ACHN (cell line): ENCODE results near the gene PERCC1.

Experiments
- DNase-seq: peaks from one replicate; pipeline ENCODE4 v3.0.0-alpha.2; 2015
- in situ Hi-C: cut with HindIII; loops from 2 replicates; pipeline ENCODE4 v1.10.0; 2017; ENCODE audit warnings: low sequenced_read_pairs, low pct_ligation_motif_present, low pct_unique_long_range_greater_than_20kb

PERCC1 gene

GRCh38 chr16:1430759-1431496 lies at the start of gene PERCC1:
PERCC1 (plus strand) TSS chr16:1431078; CDS start chr16:1432594, 1,516 bp downstream.
- no peak for DNase-seq
- in situ Hi-C loops: loop anchor here (10.0 kb wide), 1 partner anchor 54 kb away; the partner anchor contains the start of gene PTX4

DNA sequence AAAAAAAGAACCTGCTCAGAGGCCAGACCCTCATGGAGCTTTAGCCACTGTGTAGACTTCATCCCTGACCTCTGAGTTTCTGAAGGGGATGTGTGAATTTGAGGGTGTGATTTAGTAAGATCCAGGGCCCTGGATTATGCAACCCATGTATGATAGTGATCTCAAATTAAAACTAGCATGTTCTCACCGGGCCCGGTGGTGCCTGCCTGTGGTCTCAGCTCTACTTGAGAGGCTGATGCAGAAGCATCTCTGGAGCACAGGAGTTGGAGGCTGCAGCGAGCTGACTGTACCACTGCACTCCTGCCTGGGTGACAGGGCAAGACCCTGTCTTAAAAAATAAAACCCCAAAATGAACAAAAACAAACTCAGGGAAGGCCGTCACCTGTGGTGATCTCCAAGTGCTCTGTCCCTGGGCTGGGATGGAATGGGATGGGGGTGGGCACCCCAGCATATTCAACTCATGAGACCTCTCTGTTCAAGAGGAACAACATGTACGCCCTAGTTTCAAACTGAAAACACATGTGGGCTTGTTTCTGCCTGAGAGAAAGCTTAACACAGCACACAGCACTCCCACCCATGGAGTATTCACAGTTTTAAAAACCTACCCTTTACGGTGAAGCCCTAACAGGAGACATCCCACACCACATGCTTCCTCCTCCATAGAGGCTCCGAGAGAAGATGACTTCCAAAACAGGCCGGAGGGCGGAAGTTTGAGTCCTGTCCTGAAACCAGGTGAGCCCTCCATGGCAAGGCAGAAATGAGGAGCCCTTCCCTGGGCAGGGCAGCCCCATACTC lies 49.1 kb upstream of the PERCC1 start:
- in situ Hi-C loops: loop anchor here (25.0 kb wide), 1 partner anchor 95 kb away; no protein-coding TSS in a partner anchor
- DNase-seq: no peak

DNA sequence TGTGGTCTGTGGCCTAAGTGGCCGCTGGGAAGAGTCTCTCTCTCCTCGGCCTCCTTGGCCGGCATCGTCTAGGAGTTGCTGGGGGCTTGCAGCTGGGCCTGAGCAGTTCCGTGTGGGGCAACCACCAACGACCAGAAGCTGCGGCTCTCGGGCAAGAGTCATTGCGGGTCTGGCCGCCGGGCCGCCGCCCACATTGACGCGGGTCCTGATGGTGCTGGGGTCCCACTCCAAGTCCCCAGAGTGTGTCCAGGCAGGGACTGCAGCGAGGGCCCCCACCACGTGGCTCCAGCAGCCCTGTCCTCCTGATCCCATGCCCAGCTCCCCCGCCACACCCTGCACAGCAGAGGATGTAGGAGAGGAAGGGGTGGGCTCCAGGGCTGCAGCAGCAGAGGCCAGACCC lies 47.3 kb upstream of the PERCC1 start:
- in situ Hi-C loops: loop anchor here (25.0 kb wide), 1 partner anchor 96 kb away; no protein-coding TSS in a partner anchor
- no peak for DNase-seq

DNA sequence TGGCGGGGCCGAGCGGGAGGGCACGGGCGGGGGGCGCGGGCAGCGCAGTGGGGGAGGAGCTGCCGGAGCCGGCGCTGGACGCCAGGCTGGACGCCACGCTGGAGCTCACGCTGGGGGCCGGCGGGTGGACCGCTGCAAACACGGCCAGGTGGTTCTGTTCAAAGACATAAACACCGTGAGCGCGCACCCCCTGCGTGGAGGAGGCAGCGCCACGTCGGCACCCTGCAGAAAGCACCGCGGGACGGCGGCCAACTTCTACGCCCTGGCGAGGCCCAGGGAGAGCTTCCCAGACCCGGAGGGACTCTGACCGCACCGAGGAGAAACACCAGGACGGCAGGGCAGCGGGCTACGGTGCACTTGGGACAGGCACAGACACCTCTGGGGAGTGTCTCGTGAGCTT lies 45.6 kb upstream of the PERCC1 start:
- in situ Hi-C loops: loop anchor here (25.0 kb wide), 1 partner anchor 98 kb away; no protein-coding TSS in a partner anchor
- DNase-seq: no peak

- no peak for DNase-seq
- in situ Hi-C loops: loop anchor here (25.0 kb wide), 1 partner anchor 100 kb away; no protein-coding TSS in a partner anchor
Measured at GRCh38 chr16:1387331-1387730, 43.5 kb upstream of the PERCC1 start.

GRCh38 chr16:1389762-1390161 lies 41.1 kb upstream of the PERCC1 start:
- in situ Hi-C loops: loop anchor here (25.0 kb wide), 1 partner anchor 102 kb away; no protein-coding TSS in a partner anchor
- no peak for DNase-seq

DNA sequence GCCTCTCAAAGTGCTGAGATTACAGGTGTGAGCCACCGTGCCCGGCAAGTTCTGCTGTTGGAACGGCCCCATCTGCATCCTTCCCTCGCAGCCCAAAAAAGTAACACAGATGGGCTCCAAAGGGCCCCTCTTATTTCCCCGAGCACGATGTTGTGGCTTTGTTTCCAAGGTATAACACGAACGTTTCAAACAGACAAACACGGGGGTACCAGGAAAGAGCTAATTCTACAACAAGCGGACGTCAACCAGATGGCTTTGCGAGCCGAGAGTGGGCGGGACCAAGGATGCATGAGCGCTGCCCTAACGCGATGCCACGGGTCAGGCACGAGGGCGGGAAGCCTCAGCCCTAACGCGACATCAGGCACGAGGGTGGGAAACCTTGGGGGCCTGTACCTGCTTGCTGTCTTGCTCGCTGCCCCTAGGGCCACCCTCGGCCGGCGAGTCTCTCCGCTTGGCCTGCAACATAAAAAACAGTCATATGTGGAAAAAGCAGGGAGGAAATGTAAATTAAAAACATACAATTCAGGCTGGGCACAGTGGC lies 40.6 kb upstream of the PERCC1 start:
- in situ Hi-C loops: loop anchor here (25.0 kb wide), 1 partner anchor 103 kb away; no protein-coding TSS in a partner anchor

GRCh38 chr16:1392826-1393225 lies 38.1 kb upstream of the PERCC1 start:
- in situ Hi-C loops: loop anchor here (25.0 kb wide), 1 partner anchor 106 kb away; no protein-coding TSS in a partner anchor
- DNase-seq: no peak

More for the DNA sequence above, 40.6 kb upstream of the PERCC1 start:
- no peak for DNase-seq

DNA sequence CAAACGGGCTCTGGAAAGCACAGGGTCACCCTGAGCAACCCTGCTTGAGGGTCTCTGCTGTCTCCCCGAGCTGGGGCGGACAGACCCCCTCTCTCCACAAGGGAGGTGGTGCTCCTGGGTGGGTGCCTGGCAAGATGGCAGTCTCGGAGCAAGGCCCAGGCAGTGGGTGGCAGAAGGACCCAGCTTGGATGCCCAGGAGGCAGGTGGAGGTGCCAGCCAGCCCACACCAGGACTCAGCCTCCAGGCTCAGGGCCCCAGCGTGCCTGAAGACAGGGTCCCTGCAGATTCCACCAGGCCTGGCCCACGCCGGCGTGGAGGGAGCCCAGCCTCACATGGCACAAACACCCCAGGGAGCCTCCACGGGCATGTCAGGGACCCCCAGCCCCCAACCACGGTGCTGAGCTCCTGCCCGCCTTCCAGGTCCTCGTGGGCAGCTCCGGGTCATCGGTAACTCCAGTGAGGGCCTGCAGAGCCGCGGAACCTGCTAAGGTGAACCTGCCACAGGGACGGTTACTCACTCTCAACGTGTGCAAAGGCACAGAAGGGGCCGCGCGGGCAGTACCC lies 37.2 kb upstream of the PERCC1 start:
- in situ Hi-C loops: loop anchor here (25.0 kb wide), 1 partner anchor 106 kb away; no protein-coding TSS in a partner anchor
- no peak for DNase-seq

DNA sequence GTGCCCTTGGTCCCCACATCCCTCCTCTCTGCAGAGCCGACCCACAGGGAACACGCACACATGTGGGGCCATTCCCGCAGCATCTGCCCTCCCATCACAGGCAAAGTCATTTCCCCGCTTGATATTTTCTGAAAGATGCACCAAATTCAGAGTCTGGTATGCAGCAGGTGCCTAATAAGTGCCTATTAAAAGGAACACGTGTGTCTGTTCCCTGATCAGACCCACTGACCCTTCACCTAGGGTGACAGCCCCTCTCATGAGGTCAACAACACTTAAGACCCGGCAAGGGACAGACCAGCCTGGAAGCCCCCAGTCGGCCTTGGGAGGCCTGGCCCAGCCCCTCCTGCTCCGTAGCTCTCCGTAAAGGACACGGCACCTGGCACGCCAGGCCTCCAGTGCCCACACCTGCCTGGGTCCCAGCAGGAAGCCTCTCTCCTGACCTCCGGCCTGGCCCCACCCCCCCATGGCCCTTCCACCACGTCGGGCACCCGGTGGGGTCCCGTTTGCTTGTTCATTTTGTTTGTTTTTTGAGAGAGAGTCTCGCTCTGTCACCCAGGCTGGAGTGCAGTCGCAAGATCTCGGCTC lies 36.4 kb upstream of the PERCC1 start:
- in situ Hi-C loops: loop anchor here (25.0 kb wide), 1 partner anchor 107 kb away; no protein-coding TSS in a partner anchor
- no peak for DNase-seq

GRCh38 chr16:1395444-1396031 lies 35.3 kb upstream of the PERCC1 start:
- in situ Hi-C loops: loop anchor here (25.0 kb wide), 1 partner anchor 108 kb away; no protein-coding TSS in a partner anchor
- no peak for DNase-seq

- DNase-seq: no peak
- in situ Hi-C loops: loop anchor here (25.0 kb wide), 1 partner anchor 110 kb away; no protein-coding TSS in a partner anchor
Measured at GRCh38 chr16:1397779-1398178, 33.1 kb upstream of the PERCC1 start.

DNA sequence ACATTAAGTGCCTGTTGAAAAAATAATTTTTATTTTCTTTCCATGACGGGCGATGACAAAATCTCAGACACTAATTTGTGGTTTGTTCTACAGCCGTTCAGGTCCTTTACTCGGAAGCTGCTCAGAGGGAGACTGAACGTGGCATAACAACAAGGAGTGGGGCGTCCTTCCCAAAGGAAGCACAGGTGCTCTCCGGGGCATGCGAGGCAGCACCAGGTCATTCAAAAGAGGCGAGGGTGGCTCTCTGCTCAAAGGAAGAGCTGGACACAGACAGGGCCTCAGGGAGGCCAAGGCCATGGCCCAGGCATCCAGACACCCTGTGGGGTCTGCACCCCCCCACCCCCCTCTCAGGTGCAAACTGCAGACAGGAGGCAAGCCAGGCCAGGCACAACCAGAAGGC lies 32.5 kb upstream of the PERCC1 start:
- in situ Hi-C loops: loop anchor here (25.0 kb wide), 1 partner anchor 111 kb away; no protein-coding TSS in a partner anchor

DNA sequence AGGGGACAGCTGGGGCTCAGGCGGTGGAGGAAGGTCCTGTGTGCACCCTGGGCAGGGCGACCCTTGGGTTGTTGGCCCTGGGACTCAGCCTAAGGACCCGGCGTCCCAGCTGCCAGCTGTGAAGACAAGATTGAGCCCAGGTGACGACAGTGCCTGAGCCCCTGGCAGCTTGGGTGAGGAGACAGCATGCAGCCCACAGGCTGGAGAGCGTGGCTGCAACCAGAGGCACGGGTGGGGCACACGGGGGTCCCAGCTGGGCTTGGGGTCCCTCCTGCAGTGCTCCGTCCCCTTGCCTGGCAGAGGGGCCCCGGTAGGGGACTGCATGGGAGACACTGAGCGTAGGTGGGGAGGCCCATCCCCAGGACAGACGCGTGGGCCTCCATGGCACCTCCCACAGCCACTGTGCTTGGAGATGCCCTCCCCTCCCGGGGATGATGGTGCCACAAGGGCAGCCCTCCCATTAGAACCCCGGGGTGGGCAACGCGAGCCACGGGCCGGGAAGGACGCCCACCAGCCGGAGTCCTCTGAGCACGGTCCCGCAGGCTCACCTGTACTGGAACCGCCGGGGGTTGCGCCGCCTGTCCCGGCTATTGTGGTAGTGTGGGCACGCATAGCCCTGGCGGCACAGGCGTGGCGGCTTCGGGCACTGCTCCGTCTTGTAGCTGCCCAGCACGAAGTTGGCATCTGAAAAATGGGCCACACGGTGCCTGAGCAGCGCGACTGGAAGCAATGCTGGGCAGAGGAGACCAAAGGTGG lies 31.9 kb upstream of the PERCC1 start:
- no peak for DNase-seq
- in situ Hi-C loops: loop anchor here (25.0 kb wide), 1 partner anchor 112 kb away; no protein-coding TSS in a partner anchor

More for the DNA sequence above, 32.5 kb upstream of the PERCC1 start:
- no peak for DNase-seq

GRCh38 chr16:1401061-1401757 lies 29.7 kb upstream of the PERCC1 start:
- in situ Hi-C loops: no loop called here
- no peak for DNase-seq

- in situ Hi-C loops: no loop called here
- DNase-seq: no peak
Measured at GRCh38 chr16:1401758-1402154, 29.1 kb upstream of the PERCC1 start.
